Left ventricle myocardium inferior (tissue), 1 donor: Measurements from ENCODE around the gene C8G. TPM values are rescaled to one million over a fixed set of nuclear protein-coding genes. Genes with fewer than 3 reads are reported as not detected.

Experiments used
- DNase-seq: peaks from one replicate; pipeline ENCODE4 v3.0.0-alpha.2; 2020
- H3K27ac ChIP-seq: fragments of 200-600 bp; replicated peaks from 2 replicates; pipeline ENCODE4 v1.8.0; 2021
- H3K27me3 ChIP-seq: fragments of 200-600 bp; 2 replicates; pipeline ENCODE4 v1.8.0; 2021; ENCODE audit warnings: low read depth
- H3K36me3 ChIP-seq: fragments of 200-600 bp; 2 replicates; pipeline ENCODE4 v1.8.0; 2021
- H3K4me1 ChIP-seq: fragments of 200-600 bp; 2 replicates; pipeline ENCODE4 v1.8.0; 2021
- H3K4me3 ChIP-seq: fragments of 200-600 bp; 2 replicates; pipeline ENCODE4 v1.8.0; 2021; ENCODE audit warnings: mild to moderate bottlenecking, moderate library complexity
- H3K9me3 ChIP-seq: fragments of 200-600 bp; replicated peaks from 2 replicates; pipeline ENCODE4 v1.8.0; 2021
- CTCF ChIP-seq: fragments of 200-600 bp; IDR thresholded peaks from 2 replicates; pipeline ENCODE4 v1.8.0; 2021; ENCODE audit warnings: antibody characterized with exemption, mild to moderate bottlenecking, borderline replicate concordance
- intact Hi-C: fragments of 100-400 bp; cut with micrococcal nuclease; formaldehyde crosslinking; loops from one replicate; pipeline ENCODE4 v1.11.0; 2022
- total RNA-seq: library from RNA; stranded (reverse); fragmentation: NEBNext Ultra II Directional; extraction: Animal tissue kit (Norgen Biotek cat#: 25700); gene quantifications from one replicate; pipeline ENCODE4 v1.2.1, GENCODE V29; 2021
- donor health status: DM: no; HTN: yes; CAD: no; lungs with severe emphysema.

Gene C8G
- total RNA-seq, 1 donor from 2014 or later = 3.6 TPM

GRCh38 chr9:136943291-136944211 lies 1.5 kb upstream of the C8G start:
- Histone ChIP-seq H3K4me1 (peaks cover 72% of the 10 kb centered on the region), H3K4me3 (peak overlapping the region; percentile 78), H3K9me3 (no peaks in the 10 kb centered on the region), H3K36me3 (peaks cover 46% of the 10 kb centered on the region), H3K27ac (peak overlapping the region; percentile 98), H3K27me3 (no peaks in the 10 kb centered on the region)
- no peak for TF ChIP-seq CTCF
- intact Hi-C loops = no loop called here
- no peak for DNase-seq

- DNase-seq = peak; percentile 65
- intact Hi-C loops = no loop called here
- Histone ChIP-seq H3K27ac (peak overlapping the region; percentile 98), H3K4me1 (peaks cover 76% of the 10 kb centered on the region), H3K36me3 (peaks cover 42% of the 10 kb centered on the region), H3K4me3 (peak overlapping the region; percentile 78), H3K27me3 (no peaks in the 10 kb centered on the region), H3K9me3 (no peaks in the 10 kb centered on the region)
- no peak for TF ChIP-seq CTCF
Observed at GRCh38 chr9:136944212-136944518, 878 bp upstream of the C8G start.

GRCh38 chr9:136945333-136946227 lies 537 bp downstream of the C8G start:
- peaks cover 27% of the 10 kb centered on the region for H3K36me3 ChIP-seq
- TF ChIP-seq CTCF = no peak
- H3K27ac ChIP-seq = no peak overlapping the region
- no peaks in the 10 kb centered on the region for H3K9me3 ChIP-seq
- intact Hi-C loops = no loop called here
- H3K27me3 ChIP-seq = no peaks in the 10 kb centered on the region
- peaks cover 75% of the 10 kb centered on the region for H3K4me1 ChIP-seq
- DNase-seq = no peak
- H3K4me3 ChIP-seq = no peak overlapping the region

GRCh38 chr9:136946228-136947027 lies 1.4 kb downstream of the C8G start:
- Histone ChIP-seq H3K4me3 (no peak overlapping the region), H3K27me3 (no peaks in the 10 kb centered on the region), H3K36me3 (peaks cover 19% of the 10 kb centered on the region), H3K4me1 (peaks cover 75% of the 10 kb centered on the region), H3K9me3 (no peaks in the 10 kb centered on the region), H3K27ac (no peak overlapping the region)
- no peak for DNase-seq
- intact Hi-C loops = no loop called here
- no peak for TF ChIP-seq CTCF
